H1 (cell line): ENCODE data around the gene HSD3B1. TPM values are rescaled to one million over a fixed set of nuclear protein-coding genes. Genes with fewer than 3 reads are reported as not detected.

ENCODE experiments used
- CTCF ChIA-PET: fragments of 300-600 bp; sonication (Branson Sonifier 250); formaldehyde crosslinking; loops from one replicate; lab custom pipeline; 2021; ENCODE audit not compliant: partially characterized antibody; lab: Charles Lee
- POLR2A ChIA-PET: fragments of 300-600 bp; sonication (Branson Sonifier 250); formaldehyde crosslinking; loops from one replicate; lab custom pipeline; 2021; ENCODE audit warnings: inconsistent platforms; ENCODE audit not compliant: partially characterized antibody; lab: Charles Lee
- DNase-seq, 2 experiments: peaks; one replicate each; pipeline versions ENCODE4 v3.0.0 to v3.0.0-alpha.2; 2010 to 2022; ENCODE audit warnings: low spot score in 2 of 2, low read depth in 1 of 2, mixed read lengths in 1 of 2
- FAIRE-seq: peaks from 2 replicates; lab custom pipeline; 2011; peaks lifted over from hg19 to GRCh38; lab: Jason Lieb, UNC
- H2AFZ ChIP-seq: 2 replicates; pipeline ENCODE4 v1.8.1; 2012; ENCODE audit warnings: low read length, inconsistent platforms
- H2AK5ac ChIP-seq: 2 replicates; pipeline ENCODE4 v1.6.1; 2013; ENCODE audit warnings: low read depth, low read length
- H2BK120ac ChIP-seq: replicated peaks from 2 replicates; pipeline ENCODE3; 2013; ENCODE audit warnings: low read depth, low read length, inconsistent platforms
- H2BK12ac ChIP-seq: 2 replicates; pipeline ENCODE4 v1.6.1; 2013; ENCODE audit warnings: low read depth, low read length
- H2BK15ac ChIP-seq: 2 replicates; pipeline ENCODE4 v1.6.1; 2013; ENCODE audit warnings: low read length
- H2BK20ac ChIP-seq: 2 replicates; pipeline ENCODE4 v1.6.1; 2013; ENCODE audit warnings: low read length
- H2BK5ac ChIP-seq: 2 replicates; pipeline ENCODE4 v1.6.1; 2013; ENCODE audit warnings: low read depth, low read length
- H3K14ac ChIP-seq: 2 replicates; pipeline ENCODE4 v1.6.1; 2013; ENCODE audit warnings: inconsistent platforms; ENCODE audit not compliant: insufficient read length
- H3K18ac ChIP-seq: 2 replicates; pipeline ENCODE4 v1.6.1; 2013; ENCODE audit warnings: low read length; ENCODE audit errors: extremely low read depth
- H3K23ac ChIP-seq: 2 replicates; pipeline ENCODE4 v1.6.1; 2013; ENCODE audit warnings: inconsistent platforms; ENCODE audit not compliant: insufficient read length
- H3K23me2 ChIP-seq: 2 replicates; pipeline ENCODE4 v1.6.1; 2013; ENCODE audit warnings: low read depth, low read length
- H3K27ac ChIP-seq: 2 replicates; pipeline ENCODE4 v1.6.1; 2011; ENCODE audit warnings: low read depth, low read length, inconsistent platforms
- H3K27me3 ChIP-seq, 4 experiments: replicated peaks in 1 of 4; 1 replicate in 1 of 4; 2 replicates in 3 of 4; pipeline versions ENCODE4 v1.6.1 to v1.8.1; 2011 to 2013; ENCODE audit warnings: low read length in 3 of 4, mild to moderate bottlenecking in 3 of 4, inconsistent platforms in 2 of 4, mixed read lengths in 2 of 4, moderate library complexity in 1 of 4; ENCODE audit not compliant: control insufficient read depth in 3 of 4, insufficient read depth in 3 of 4; ENCODE audit errors: extremely low read depth in 1 of 4
- H3K36me3 ChIP-seq, 4 experiments: 2 replicates each; pipeline versions ENCODE4 v1.6.1 to v1.8.1; 2011 to 2013; ENCODE audit warnings: mild to moderate bottlenecking in 4 of 4, low read length in 3 of 4, moderate library complexity in 2 of 4, control low read depth in 1 of 4, inconsistent platforms in 1 of 4; ENCODE audit not compliant: insufficient read depth in 4 of 4, control insufficient read depth in 2 of 4
- H3K4ac ChIP-seq: replicated peaks from 2 replicates; pipeline ENCODE3; 2013; ENCODE audit warnings: low read length, low read depth, mixed read lengths, inconsistent platforms; ENCODE audit not compliant: insufficient read length
- H3K4me1 ChIP-seq, 4 experiments: replicated peaks in 1 of 4; 1 replicate in 1 of 4; 2 replicates in 3 of 4; pipeline versions ENCODE4 v1.6.1 to v1.8.1; 2011 to 2013; ENCODE audit warnings: low read length in 3 of 4, inconsistent platforms in 2 of 4, mixed read lengths in 1 of 4; ENCODE audit not compliant: insufficient read depth in 4 of 4, control insufficient read depth in 3 of 4
- H3K4me2 ChIP-seq, 2 experiments: 2 replicates each; pipeline versions ENCODE4 v1.6.1 to v1.8.1; 2011 to 2013; ENCODE audit warnings: low read depth in 2 of 2, low read length in 2 of 2, control low read depth in 1 of 2, inconsistent platforms in 1 of 2, mild to moderate bottlenecking in 1 of 2; ENCODE audit not compliant: insufficient read depth in 1 of 2
- H3K4me3 ChIP-seq, 4 experiments: fragments of 200-600, 300-600 bp in 1 of 4; sonication (generic), shearing (Covaris generic), sonication (Bioruptor Twin) in 1 of 4; 2 replicates each; pipeline versions ENCODE4 v1.5.1 to v1.8.1; 2011 to 2016; ENCODE audit warnings: low read length in 4 of 4, low read depth in 3 of 4, control low read depth in 2 of 4, inconsistent platforms in 2 of 4, mild to moderate bottlenecking in 2 of 4, mixed read lengths in 1 of 4, moderate library complexity in 1 of 4; ENCODE audit not compliant: insufficient read depth in 2 of 4; ENCODE audit errors: extremely low read depth in 1 of 4
- H3K56ac ChIP-seq: replicated peaks from 2 replicates; pipeline ENCODE3; 2013; ENCODE audit warnings: low read depth, mild to moderate bottlenecking, mixed read lengths, low read length, inconsistent platforms; ENCODE audit not compliant: insufficient read length
- H3K79me1 ChIP-seq: 2 replicates; pipeline ENCODE4 v1.6.1; 2013; ENCODE audit warnings: low read depth, low read length, control low read depth
- H3K79me2 ChIP-seq, 2 experiments: 2 replicates each; pipeline versions ENCODE4 v1.6.1 to v1.8.1; 2012 to 2013; ENCODE audit warnings: low read length in 2 of 2, mild to moderate bottlenecking in 2 of 2, inconsistent platforms in 1 of 2; ENCODE audit not compliant: insufficient read depth in 2 of 2, control insufficient read depth in 1 of 2
- H3K9ac ChIP-seq, 4 experiments: replicated peaks in 1 of 4; 1 replicate in 1 of 4; 2 replicates in 3 of 4; pipeline versions ENCODE4 v1.6.1 to v1.8.1; 2011 to 2013; ENCODE audit warnings: low read depth in 3 of 4, low read length in 3 of 4, control low read depth in 2 of 4, mild to moderate bottlenecking in 2 of 4, moderate library complexity in 2 of 4, inconsistent platforms in 1 of 4; ENCODE audit errors: extremely low read depth in 1 of 4
- H3K9me3 ChIP-seq, 2 experiments: 2 replicates each; pipeline versions ENCODE4 v1.6.1 to v1.8.1; 2012 to 2013; ENCODE audit warnings: mild to moderate bottlenecking in 2 of 2, moderate library complexity in 2 of 2, control low read depth in 1 of 2, inconsistent platforms in 1 of 2, low read depth in 1 of 2, low read length in 1 of 2, mixed read lengths in 1 of 2; ENCODE audit not compliant: insufficient read depth in 2 of 2
- H4K20me1 ChIP-seq, 2 experiments: replicated peaks in 1 of 2; 2 replicates each; pipeline versions ENCODE3 to v1.8.1; 2011 to 2013; ENCODE audit warnings: inconsistent platforms in 2 of 2, low read length in 2 of 2, mild to moderate bottlenecking in 1 of 2; ENCODE audit not compliant: insufficient read depth in 2 of 2, control insufficient read depth in 1 of 2
- H4K5ac ChIP-seq: 2 replicates; pipeline ENCODE4 v1.6.1; 2013; ENCODE audit warnings: low read length, low read depth, mixed read lengths, inconsistent platforms; ENCODE audit not compliant: insufficient read length
- H4K8ac ChIP-seq: 2 replicates; pipeline ENCODE4 v1.8.0; 2013; ENCODE audit warnings: mild to moderate bottlenecking, moderate library complexity, low read length, inconsistent platforms; ENCODE audit not compliant: insufficient read depth; ENCODE audit errors: extremely low read depth
- H4K91ac ChIP-seq: replicated peaks from 2 replicates; pipeline ENCODE3; 2013; ENCODE audit warnings: low read length, mixed read lengths, inconsistent platforms; ENCODE audit not compliant: insufficient read length
- SRF ChIP-seq: IDR thresholded peaks from 2 replicates; pipeline ENCODE4 v1.6.1; 2011; ENCODE audit warnings: mild to moderate bottlenecking, low read depth, low read length, moderate library complexity
- WGBS, 2 experiments: shearing (Covaris generic) in 1 of 2; methylation state at CpG; one replicate each; pipeline versions ENCODE4 v1.1.6 to v1.1.7; 2013 to 2015; ENCODE audit warnings: low lambda C conversion rate in 2 of 2, mixed read lengths in 2 of 2, inconsistent platforms in 1 of 2, low coverage in 1 of 2, missing lambda C conversion rate in 1 of 2; ENCODE audit not compliant: insufficient replicate concordance in 2 of 2, insufficient coverage in 1 of 2, insufficient read length in 1 of 2; ENCODE audit errors: extremely low coverage in 1 of 2, missing lambda C conversion rate in 1 of 2; 5-methylcytosine and 5-hydroxymethylcytosine counted together
- polyA plus RNA-seq, 7 experiments: library from polyadenylated mRNA; depleted of rRNA in 3 of 7; stranded (reverse) in 5 of 7; unstranded in 2 of 7; fragments of >200 nt in 5 of 7; fragments of 200-250 nt in 2 of 7; gene quantifications; 1 replicate in 5 of 7; 2 replicates in 1 of 7; 4 replicates in 1 of 7; pipeline versions ENCODE4 v1.2.1 to v1.2.3, GENCODE V29; 2011 to 2013; ENCODE audit warnings: missing spikeins in 2 of 7, mixed read lengths in 2 of 7
- total RNA-seq: library from RNA; stranded (reverse); fragmentation: NEBNext Ultra II Directional; extraction: Animal tissue kit (Norgen Biotek cat#: 25700); gene quantifications from 2 replicates; pipeline ENCODE4 v1.2.1, GENCODE V29; 2021

HSD3B1 gene
- total and polyA plus RNA-seq, 2 of the 8 experiments (the other 6 are each of a cell fraction or from before 2014, with no cell fraction given) = not detected

- no peak for FAIRE-seq
Measured at GRCh38 chr1:119564548-119564947, 57.5 kb downstream of the HSD3B1 start.

More at GRCh38 chr1:119564548-119564947, 57.5 kb downstream of the HSD3B1 start:
- Histone ChIP-seq H2BK20ac (no peak overlapping the region), H3K4me3 (no peak overlapping the region), H3K18ac (no peak overlapping the region), H4K20me1 (no peaks in the 10 kb centered on the region), H3K27ac (no peak overlapping the region), H3K9ac (no peak overlapping the region), H3K36me3 (no peaks in the 10 kb centered on the region), H3K4ac (no peak overlapping the region), H3K56ac (no peak overlapping the region), H3K4me2 (no peak overlapping the region), H3K79me2 (no peaks in the 10 kb centered on the region), H2AK5ac (no peak overlapping the region), H3K79me1 (no peaks in the 10 kb centered on the region), H4K8ac (no peak overlapping the region), H3K4me1 (no peaks in the 10 kb centered on the region)
- ChIA-PET POLR2A (no interaction called here), CTCF (interaction anchor here (0.6 to 2.9 kb wide), 5 partner anchors 10 to 115 kb away, joined by 3 to 10 read pairs (median 3); no protein-coding TSS in a partner anchor)
- 90% methylated on average over 3 of the region's 3 CpGs; no CpG with 5 or more reads in 1 of the 2 experiments for WGBS, 2 experiments
- no peak for TF ChIP-seq SRF
- TF ChIP-seq, all 59 proteins: peak for 0
- DNase-seq = no peak
- H2BK15ac ChIP-seq = no peak overlapping the region
- H3K27me3 ChIP-seq = no peaks in the 10 kb centered on the region; a peak in 1 of 7 replicates
- H3K23me2 ChIP-seq = no peaks in the 10 kb centered on the region
- no peak overlapping the region for H3K23ac ChIP-seq
- H4K91ac ChIP-seq = no peak overlapping the region
- no peak overlapping the region for H3K14ac ChIP-seq
- no peaks in the 10 kb centered on the region for H3K9me3 ChIP-seq
- H2BK12ac ChIP-seq = no peak overlapping the region
- no peak overlapping the region for H2BK120ac ChIP-seq
- H2AFZ ChIP-seq = no peak overlapping the region
- no peak overlapping the region for H2BK5ac ChIP-seq
- H4K5ac ChIP-seq = no peak overlapping the region

Other genes with a start within 250 kb of the HSD3B1 start
- gene HAO2, start 138.4 kb upstream of the HSD3B1 start, total RNA-seq = not detected in 2 replicates
- 0.08 TPM in 1 of 2 replicates, not detected in the other for gene HAO2, start 138.4 kb upstream of the HSD3B1 start, polyA plus RNA-seq (2011; rRNA removed)
- gene HSD3B2, start 92.1 kb upstream of the HSD3B1 start, total RNA-seq = not detected in 2 replicates
- 0.05 TPM in 1 of 2 replicates, not detected in the other for gene HSD3B2, start 92.1 kb upstream of the HSD3B1 start, polyA plus RNA-seq (2011; rRNA removed)
- 17.9 and 18.3 TPM in 2 replicates for gene ZNF697, start 141.1 kb downstream of the HSD3B1 start, total RNA-seq
- gene ZNF697, start 141.1 kb downstream of the HSD3B1 start, polyA plus RNA-seq (2011; rRNA removed) = 5.6 and 6.4 TPM in 2 replicates
- gene PHGDH, start 204.7 kb downstream of the HSD3B1 start, total RNA-seq = 674 and 687 TPM in 2 replicates
- gene PHGDH, start 204.7 kb downstream of the HSD3B1 start, polyA plus RNA-seq (2011; rRNA removed) = 358 and 537 TPM in 2 replicates